ENCODE measurements around the gene KLHL29.

GRCh38 chr2:23375448-23375847, 9.5 kb upstream of the KLHL29 start:
- TF ChIP-seq CTCF (CRISPR knock-in tag; IDR thresholded peaks at IDR 0.05) (no peak), YY1 (IDR thresholded peaks at IDR 0.05; ENCODE audit: insufficient read depth, insufficient replicate concordance, low read depth, low read length) (no peak), TBL1XR1 (IDR thresholded peaks at IDR 0.05; ENCODE audit: borderline replicate concordance, low read length, partially characterized antibody) (no peak), ARID2 (CRISPR knock-in tag; IDR thresholded peaks at IDR 0.05; ENCODE audit: borderline replicate concordance) (no peak), IRX3 (CRISPR knock-in tag; IDR thresholded peaks at IDR 0.05; ENCODE audit: borderline replicate concordance, low read depth) (no peak), ARID3A (IDR thresholded peaks at IDR 0.05; ENCODE audit: low read depth, low read length) (no peak), TCF7L2 (IDR thresholded peaks at IDR 0.05; ENCODE audit: low read depth, low read length) (no peak), KDM4B (CRISPR knock-in tag; IDR thresholded peaks at IDR 0.05) (no peak), UBTF (CRISPR knock-in tag; IDR thresholded peaks at IDR 0.05) (no peak), ZBTB33 (CRISPR knock-in tag; IDR thresholded peaks at IDR 0.05) (no peak), TEAD2 (CRISPR knock-in tag; IDR thresholded peaks at IDR 0.05) (no peak), TBP (CRISPR knock-in tag; IDR thresholded peaks at IDR 0.05) (no peak), NFKB2 (CRISPR knock-in tag; IDR thresholded peaks at IDR 0.05; ENCODE audit: borderline replicate concordance) (no peak), CSRNP1 (CRISPR knock-in tag; IDR thresholded peaks at IDR 0.05) (no peak)

Measured in HepG2 (cell line).